GM23248 (cell line): ENCODE results near the gene EMC10. TPM values are rescaled to one million over a fixed set of nuclear protein-coding genes. Genes with fewer than 3 reads are reported as not detected.

Experiments used
- DNase-seq: peaks from one replicate; pipeline ENCODE4 v3.0.0-alpha.2; 2015
- H2AFZ ChIP-seq: fragments of 200-600 bp; sonication (generic); 2 replicates; pipeline ENCODE4 v1.6.1; 2016; ENCODE audit warnings: antibody characterized with exemption
- H3F3A ChIP-seq: fragments of 200-600 bp; sonication (generic); 2 replicates; pipeline ENCODE4 v1.6.1; 2016; ENCODE audit warnings: mild to moderate bottlenecking, antibody characterized with exemption, mixed run types; ENCODE audit not compliant: insufficient read depth
- H3K27ac ChIP-seq: fragments of 200-600 bp; sonication (generic); 2 replicates; pipeline ENCODE4 v1.5.1; 2016; ENCODE audit warnings: mild to moderate bottlenecking
- H3K27me3 ChIP-seq: fragments of 200-600 bp; sonication (generic); replicated peaks from 2 replicates; pipeline ENCODE4 v1.6.1; 2016; ENCODE audit warnings: mild to moderate bottlenecking; ENCODE audit not compliant: insufficient read depth
- H3K36me3 ChIP-seq: fragments of 200-600 bp; sonication (generic); 2 replicates; pipeline ENCODE4 v1.6.1; 2016; ENCODE audit warnings: low read depth, mild to moderate bottlenecking
- H3K4me1 ChIP-seq: fragments of 200-600 bp; sonication (generic); 2 replicates; pipeline ENCODE4 v1.6.1; 2016; ENCODE audit warnings: mild to moderate bottlenecking; ENCODE audit not compliant: insufficient read depth
- H3K4me2 ChIP-seq: fragments of 200-600 bp; sonication (generic); one replicate; pipeline ENCODE4 v1.6.1; 2016; ENCODE audit warnings: mild to moderate bottlenecking; ENCODE audit not compliant: unreplicated experiment
- H3K4me3 ChIP-seq: fragments of 200-600 bp; sonication (generic); 2 replicates; pipeline ENCODE4 v1.5.1; 2016; ENCODE audit warnings: mild to moderate bottlenecking
- H3K79me2 ChIP-seq: fragments of 200-600 bp; sonication (generic); 2 replicates; pipeline ENCODE4 v1.6.1; 2016; ENCODE audit warnings: mild to moderate bottlenecking; ENCODE audit not compliant: insufficient read depth
- H3K9ac ChIP-seq: fragments of 200-600 bp; sonication (generic); 2 replicates; pipeline ENCODE4 v1.6.1; 2016; ENCODE audit warnings: mild to moderate bottlenecking
- H3K9me2 ChIP-seq: fragments of 200-600 bp; sonication (generic); 2 replicates; pipeline ENCODE4 v1.6.1; 2016; ENCODE audit warnings: mixed run types, mild to moderate bottlenecking, moderate library complexity; ENCODE audit not compliant: insufficient read depth
- H3K9me3 ChIP-seq: fragments of 200-600 bp; sonication (generic); one replicate; pipeline ENCODE4 v1.6.1; 2017; ENCODE audit warnings: low read depth
- H4K20me1 ChIP-seq: fragments of 200-600 bp; sonication (generic); 2 replicates; pipeline ENCODE4 v1.6.0; 2016; ENCODE audit not compliant: insufficient read depth
- EZH2 ChIP-seq: fragments of 200-600 bp; sonication (generic); IDR thresholded peaks from 2 replicates; pipeline ENCODE4 v1.6.1; 2018; ENCODE audit warnings: antibody characterized with exemption, mild to moderate bottlenecking; ENCODE audit not compliant: insufficient read depth, poor library complexity, severe bottlenecking
- EZH2phosphoT487 ChIP-seq: fragments of 200-600 bp; sonication (generic); IDR thresholded peaks from 2 replicates; pipeline ENCODE4 v1.6.1; 2018; ENCODE audit warnings: antibody characterized with exemption, moderate library complexity, mild to moderate bottlenecking, low read depth; ENCODE audit not compliant: insufficient read depth
- WGBS, 2 experiments: methylation state at CpG; one replicate each; pipeline ENCODE4 v1.1.6; 2015 to 2017; ENCODE audit warnings: low lambda C conversion rate in 2 of 2, low coverage in 1 of 2; ENCODE audit errors: missing lambda C conversion rate in 2 of 2; 5-methylcytosine and 5-hydroxymethylcytosine counted together
- in situ Hi-C: fragments of 300-500 bp; cut with MboI; formaldehyde crosslinking; loops from 2 replicates; pipeline ENCODE4 v1.15.0; 2020
- polyA plus RNA-seq: library from polyadenylated mRNA; unstranded; fragments of >200 nt; fragmentation: Nextera tagmentation; extraction: Ambion mirVana; gene quantifications from 2 replicates; pipeline ENCODE4 v1.2.1, GENCODE V29; 2016
- total RNA-seq: library from RNA; depleted of rRNA; stranded (reverse); fragments of >200 nt; shearing (Covaris generic); gene quantifications from 2 replicates; pipeline ENCODE4 v1.2.3, GENCODE V29; 2014

Gene EMC10
- total and polyA plus RNA-seq, 2 experiments from 2014 or later, result 7.2 to 96.6 TPM

DNA sequence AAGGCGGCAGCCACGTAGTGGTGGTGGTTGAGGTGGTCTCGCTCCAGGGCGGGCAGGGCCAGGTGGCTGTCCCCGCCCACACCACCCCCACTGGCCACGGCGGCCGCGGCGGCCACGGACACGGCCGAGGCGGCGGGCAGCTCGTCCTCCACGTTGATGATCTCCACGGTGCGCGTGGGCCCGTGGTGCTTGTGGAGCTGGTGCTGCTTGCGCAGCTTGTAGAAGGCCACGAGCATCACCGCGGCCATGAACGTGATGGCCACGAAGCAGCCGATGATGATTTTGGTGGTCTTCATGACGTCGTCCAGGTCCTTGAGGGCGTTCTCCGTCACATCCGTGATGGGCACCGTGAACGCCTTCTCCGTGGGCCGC, 41.4 kb downstream of the EMC10 start:
- H3K9me3 ChIP-seq, result no peaks in the 10 kb centered on the region
- WGBS, 2 experiments, result 90 to 93% methylated on average over 37 of the region's 37 CpGs
- H3K27me3 ChIP-seq, result no peaks in the 10 kb centered on the region
- H3K9me2 ChIP-seq, result no peaks in the 10 kb centered on the region
- no peak overlapping the region for H3K4me3 ChIP-seq
- no peak for DNase-seq
- H3K36me3 ChIP-seq, result no peaks in the 10 kb centered on the region
- in situ Hi-C loops, result no loop called here
- no peak overlapping the region for H3K4me2 ChIP-seq
- H4K20me1 ChIP-seq, result no peaks in the 10 kb centered on the region
- no peak overlapping the region for H3K9ac ChIP-seq
- H3K27ac ChIP-seq, result no peak overlapping the region
- TF ChIP-seq EZH2phosphoT487 (no peak), EZH2 (no peak)
- no peaks in the 10 kb centered on the region for H3F3A ChIP-seq
- H2AFZ ChIP-seq, result no peak overlapping the region
- no peaks in the 10 kb centered on the region for H3K4me1 ChIP-seq
- no peaks in the 10 kb centered on the region for H3K79me2 ChIP-seq

DNA sequence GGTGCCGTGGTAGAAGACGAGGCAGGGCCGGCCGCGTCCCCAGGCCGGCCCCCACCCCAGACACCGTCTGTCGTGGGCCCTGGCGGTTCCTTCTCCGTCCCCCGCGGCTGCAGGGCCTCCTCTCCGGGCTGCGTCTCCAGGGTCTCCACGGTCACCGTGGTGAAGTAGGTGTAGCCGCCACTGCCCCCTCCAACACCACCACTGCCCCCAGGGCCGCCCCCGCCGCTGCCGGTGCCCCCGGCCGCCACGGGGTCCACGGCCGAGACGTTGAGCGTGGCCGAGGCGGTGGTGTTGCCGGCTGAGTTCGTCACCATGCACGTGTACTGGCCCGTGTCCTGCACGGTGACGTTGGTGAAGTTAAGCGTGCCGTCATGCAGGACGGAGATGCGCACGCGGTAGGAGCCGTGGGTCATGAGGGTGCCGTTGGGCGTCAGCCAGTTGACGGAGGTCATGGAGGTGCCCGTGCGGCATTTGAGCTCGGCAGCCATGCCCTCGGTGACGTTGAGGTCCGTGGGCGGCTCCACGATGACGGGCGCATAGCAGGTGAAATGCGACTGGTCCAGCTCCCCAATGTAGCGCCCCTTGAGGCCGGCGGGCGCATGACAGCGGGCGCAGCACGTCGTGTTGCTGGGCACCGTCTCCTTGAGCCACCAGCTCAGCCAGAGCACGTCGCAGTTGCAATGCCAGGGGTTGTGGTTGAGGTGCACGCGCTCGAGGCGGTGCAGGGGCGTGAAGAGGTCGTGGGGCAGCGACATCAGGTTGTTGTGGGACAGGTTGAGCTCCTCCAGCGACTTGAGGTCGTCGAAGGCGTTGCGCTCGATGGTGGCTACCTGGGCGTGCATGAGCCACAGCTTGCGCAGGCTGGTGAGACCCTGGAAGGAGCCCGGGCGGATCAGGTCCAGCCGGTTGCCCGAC, 42.0 kb downstream of the EMC10 start:
- H2AFZ ChIP-seq, result no peak overlapping the region
- in situ Hi-C loops, result no loop called here
- DNase-seq, result no peak
- no peaks in the 10 kb centered on the region for H3K9me2 ChIP-seq
- no peaks in the 10 kb centered on the region for H3K79me2 ChIP-seq
- TF ChIP-seq EZH2phosphoT487 (no peak), EZH2 (no peak)
- no peaks in the 10 kb centered on the region for H3K4me1 ChIP-seq
- no peak overlapping the region for H3K4me2 ChIP-seq
- no peak overlapping the region for H3K9ac ChIP-seq
- no peaks in the 10 kb centered on the region for H4K20me1 ChIP-seq
- H3F3A ChIP-seq, result no peaks in the 10 kb centered on the region
- 88 to 91% methylated on average over 40 to 85 of the region's 87 CpGs for WGBS, 2 experiments
- no peaks in the 10 kb centered on the region for H3K36me3 ChIP-seq
- H3K4me3 ChIP-seq, result no peak overlapping the region
- H3K9me3 ChIP-seq, result no peaks in the 10 kb centered on the region
- no peaks in the 10 kb centered on the region for H3K27me3 ChIP-seq
- no peak overlapping the region for H3K27ac ChIP-seq

DNA sequence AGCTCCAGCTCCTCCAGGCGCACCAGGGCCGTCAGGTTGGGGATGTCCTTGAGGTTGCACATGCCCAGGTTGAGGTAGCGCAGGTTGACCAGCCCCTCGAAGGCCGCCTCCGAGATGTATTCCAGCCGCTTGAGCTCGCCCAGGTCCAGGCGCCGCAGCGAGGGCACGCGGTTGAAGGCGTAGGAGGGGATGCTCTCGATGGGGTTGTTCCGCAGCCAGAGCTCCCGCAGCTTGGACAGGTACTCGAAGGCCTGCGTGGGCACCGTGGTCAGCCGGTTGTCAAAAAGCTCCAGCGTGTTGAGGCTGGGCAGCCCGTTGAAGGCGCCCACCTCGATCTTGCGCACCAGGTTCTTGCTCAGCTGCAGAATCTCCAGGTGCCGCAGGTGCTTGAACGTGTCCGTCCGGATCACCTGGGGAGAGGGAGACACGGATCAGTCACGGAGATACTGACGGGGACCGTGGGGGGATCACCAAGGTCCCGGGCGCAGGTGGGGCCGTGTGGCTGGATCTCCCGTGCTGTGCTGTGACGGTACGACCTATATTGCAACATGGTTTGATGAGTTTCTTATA, 42.8 kb downstream of the EMC10 start:
- H3K27ac ChIP-seq, result no peak overlapping the region
- DNase-seq, result no peak
- TF ChIP-seq EZH2, result no peak
- TF ChIP-seq EZH2phosphoT487, result no peak

DNA sequence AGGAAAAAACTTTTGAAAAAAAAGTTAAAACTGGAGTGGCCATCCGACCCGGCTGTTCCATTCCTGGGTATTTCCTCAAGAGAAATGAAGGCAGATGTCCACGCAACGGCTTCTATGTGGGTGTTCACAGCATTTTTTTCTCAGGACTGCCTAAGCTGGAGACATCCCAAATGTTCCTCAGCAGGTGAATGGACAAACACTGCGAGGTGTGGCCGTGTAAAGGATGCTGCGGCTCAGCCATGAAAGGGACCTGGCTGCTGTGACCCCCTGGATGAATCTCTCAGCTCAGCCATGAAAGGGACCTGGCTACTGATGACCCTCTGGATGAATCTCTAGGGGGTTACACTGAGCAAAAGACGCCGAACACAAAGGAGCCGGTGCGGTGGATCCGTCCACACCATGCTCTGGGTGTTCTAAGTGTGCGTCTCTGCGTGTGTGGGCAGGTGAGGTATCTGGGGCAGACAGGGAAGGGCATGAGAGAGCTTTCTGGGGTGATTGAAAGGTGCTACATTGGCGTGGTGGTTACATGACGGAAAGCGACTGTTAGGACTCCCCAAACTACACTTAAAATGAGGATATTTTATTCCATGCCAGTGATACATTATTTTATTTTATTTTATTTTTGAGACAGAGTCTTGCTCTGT, 44.6 kb downstream of the EMC10 start:
- Histone ChIP-seq H3K9ac (no peak overlapping the region), H3K36me3 (no peaks in the 10 kb centered on the region), H3K4me3 (no peak overlapping the region), H3K4me1 (no peaks in the 10 kb centered on the region), H4K20me1 (no peaks in the 10 kb centered on the region), H3K27ac (no peak overlapping the region), H3K79me2 (no peaks in the 10 kb centered on the region), H3K9me2 (no peaks in the 10 kb centered on the region), H3K9me3 (no peaks in the 10 kb centered on the region), H2AFZ (no peak overlapping the region), H3F3A (no peaks in the 10 kb centered on the region), H3K27me3 (no peaks in the 10 kb centered on the region), H3K4me2 (no peak overlapping the region)
- WGBS, 2 experiments, result 50 to 56% methylated on average over 17 of the region's 17 CpGs
- no peak for TF ChIP-seq EZH2
- no peak for DNase-seq
- in situ Hi-C loops, result no loop called here

More for the DNA sequence above, 42.8 kb downstream of the EMC10 start:
- no peak overlapping the region for H2AFZ ChIP-seq
- in situ Hi-C loops, result no loop called here
- 91 to 92% methylated on average over 40 of the region's 40 CpGs for WGBS, 2 experiments
- no peak overlapping the region for H3K9ac ChIP-seq
- H3K79me2 ChIP-seq, result no peaks in the 10 kb centered on the region
- no peaks in the 10 kb centered on the region for H3K27me3 ChIP-seq
- H3K4me2 ChIP-seq, result no peak overlapping the region
- no peaks in the 10 kb centered on the region for H3K9me2 ChIP-seq
- H3K4me1 ChIP-seq, result no peaks in the 10 kb centered on the region
- H3K4me3 ChIP-seq, result no peak overlapping the region
- no peaks in the 10 kb centered on the region for H4K20me1 ChIP-seq
- H3F3A ChIP-seq, result no peaks in the 10 kb centered on the region
- H3K9me3 ChIP-seq, result no peaks in the 10 kb centered on the region
- no peaks in the 10 kb centered on the region for H3K36me3 ChIP-seq
